ENCODE results near the gene TMOD4.

DNA sequence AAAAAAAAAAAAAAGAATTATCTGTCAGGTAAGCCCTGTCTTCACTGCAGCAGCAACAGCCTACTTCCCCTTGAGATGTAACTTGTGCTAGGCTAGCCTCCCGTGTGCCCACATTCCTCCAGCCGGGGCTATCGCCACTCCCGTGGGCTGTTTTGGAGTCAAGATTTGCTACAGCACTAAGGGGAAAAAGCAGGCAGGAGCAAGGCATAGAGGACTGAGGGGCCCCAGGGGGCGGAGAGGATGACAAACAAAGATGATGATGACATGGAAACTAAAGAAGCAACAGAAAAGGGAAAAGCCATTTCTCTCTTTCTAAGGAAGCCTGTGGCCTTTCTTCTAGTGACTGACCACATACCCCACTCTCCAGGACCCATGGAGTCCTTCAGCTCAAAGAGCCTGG lies 17.5 kb downstream of the TMOD4 start:
- TF ChIP-seq, protein P1, sequence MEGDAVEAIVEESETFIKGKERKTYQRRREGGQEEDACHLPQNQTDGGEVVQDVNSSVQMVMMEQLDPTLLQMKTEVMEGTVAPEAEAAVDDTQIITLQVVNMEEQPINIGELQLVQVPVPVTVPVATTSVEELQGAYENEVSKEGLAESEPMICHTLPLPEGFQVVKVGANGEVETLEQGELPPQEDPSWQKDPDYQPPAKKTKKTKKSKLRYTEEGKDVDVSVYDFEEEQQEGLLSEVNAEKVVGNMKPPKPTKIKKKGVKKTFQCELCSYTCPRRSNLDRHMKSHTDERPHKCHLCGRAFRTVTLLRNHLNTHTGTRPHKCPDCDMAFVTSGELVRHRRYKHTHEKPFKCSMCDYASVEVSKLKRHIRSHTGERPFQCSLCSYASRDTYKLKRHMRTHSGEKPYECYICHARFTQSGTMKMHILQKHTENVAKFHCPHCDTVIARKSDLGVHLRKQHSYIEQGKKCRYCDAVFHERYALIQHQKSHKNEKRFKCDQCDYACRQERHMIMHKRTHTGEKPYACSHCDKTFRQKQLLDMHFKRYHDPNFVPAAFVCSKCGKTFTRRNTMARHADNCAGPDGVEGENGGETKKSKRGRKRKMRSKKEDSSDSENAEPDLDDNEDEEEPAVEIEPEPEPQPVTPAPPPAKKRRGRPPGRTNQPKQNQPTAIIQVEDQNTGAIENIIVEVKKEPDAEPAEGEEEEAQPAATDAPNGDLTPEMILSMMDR (IDR thresholded peaks at IDR 0.05) = no peak
- no peak for TF ChIP-seq POLR2A (IDR thresholded peaks at IDR 0.05)
- no peak for TF ChIP-seq EP300 (IDR thresholded peaks at IDR 0.05; ENCODE audit: low read depth)

Measured in transverse colon (tissue), 3 donors.